HG02623 (cell line): ENCODE measurements around the gene CHL1.
A peak's percentile ranks its signal among the peaks of the same experiment; 100 is the strongest.

ENCODE experiments used
- ATAC-seq: cut with Tn5 transposase; IDR thresholded peaks from one replicate; pipeline ENCODE4 v1.9.1; 2021; ENCODE audit warnings: moderate library complexity; ENCODE audit not compliant: unreplicated experiment

CHL1 gene

DNA sequence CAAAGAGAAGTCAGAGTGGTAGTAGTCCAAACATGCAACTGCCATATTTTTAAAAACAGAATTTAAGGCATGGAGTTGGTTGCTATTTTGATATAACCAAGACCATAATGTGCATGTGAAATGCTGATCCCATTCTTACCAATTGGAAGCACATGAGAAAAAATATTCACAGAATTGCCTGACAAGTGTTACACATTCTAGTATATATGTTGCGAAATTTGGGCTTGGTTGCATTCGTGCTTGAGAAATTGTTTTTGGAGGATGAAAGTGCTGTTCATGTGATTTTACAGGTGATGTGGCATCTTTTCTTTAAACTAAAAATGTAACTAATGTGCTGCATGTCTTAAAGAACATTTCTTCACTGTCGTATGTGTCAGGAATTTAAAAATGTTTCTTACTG lies 199.7 kb downstream of the CHL1 start:
- no peak for ATAC-seq

DNA sequence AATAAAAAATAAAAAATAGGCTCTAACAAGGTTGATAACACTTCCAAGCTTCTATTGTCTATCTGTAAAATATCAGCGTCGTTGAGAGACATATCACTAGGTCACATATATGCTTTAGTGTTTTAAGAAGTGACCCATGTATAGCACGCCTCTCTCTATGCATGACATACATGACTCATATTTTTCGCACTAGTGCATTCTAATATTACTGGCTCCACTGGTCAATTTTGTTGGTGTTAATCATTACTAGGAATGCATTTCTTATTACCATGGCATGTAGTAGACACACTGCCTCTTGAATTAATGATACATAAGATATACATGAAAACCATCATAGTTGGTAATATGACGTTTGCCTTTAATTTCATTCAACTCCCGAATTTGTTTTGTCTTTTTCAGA lies 203.1 kb downstream of the CHL1 start:
- ATAC-seq = no peak

DNA sequence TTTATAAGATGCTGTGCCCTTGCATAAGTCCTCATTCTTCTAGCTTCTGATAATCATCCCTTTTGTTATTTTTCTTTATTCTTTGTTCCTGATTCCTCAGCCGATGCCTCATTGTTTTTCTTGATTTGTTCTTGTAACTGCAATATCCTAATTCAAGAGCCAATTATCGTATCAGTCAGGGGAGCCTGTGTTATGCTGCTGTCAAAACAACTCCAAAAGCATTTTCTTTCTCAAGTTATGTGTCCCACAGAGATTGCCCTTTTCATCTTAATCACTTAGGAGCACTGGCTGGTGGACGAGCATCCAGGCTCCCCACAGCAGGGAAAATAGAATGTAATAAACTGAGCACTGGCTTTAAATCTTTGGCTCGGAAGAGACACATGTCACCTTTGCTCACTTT lies 207.3 kb downstream of the CHL1 start:
- ATAC-seq = no peak

DNA sequence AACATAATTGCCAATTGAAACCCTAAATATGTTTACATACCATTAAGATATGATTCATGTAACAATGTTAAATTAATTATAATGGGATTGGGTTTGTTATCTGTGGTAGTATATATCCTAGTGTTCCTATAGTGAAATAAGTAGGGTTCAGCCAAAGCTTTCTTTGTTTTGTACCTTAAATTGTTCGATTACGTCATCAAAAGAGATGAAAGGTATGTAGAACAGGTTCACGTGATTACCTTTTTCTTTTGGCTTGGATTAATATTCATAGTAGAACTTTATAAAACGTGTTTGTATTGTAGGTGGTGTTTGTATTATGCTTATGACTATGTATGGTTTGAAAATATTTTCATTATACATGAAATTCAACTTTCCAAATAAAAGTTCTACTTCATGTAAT lies 212.4 kb downstream of the CHL1 start:
- ATAC-seq = no peak

DNA sequence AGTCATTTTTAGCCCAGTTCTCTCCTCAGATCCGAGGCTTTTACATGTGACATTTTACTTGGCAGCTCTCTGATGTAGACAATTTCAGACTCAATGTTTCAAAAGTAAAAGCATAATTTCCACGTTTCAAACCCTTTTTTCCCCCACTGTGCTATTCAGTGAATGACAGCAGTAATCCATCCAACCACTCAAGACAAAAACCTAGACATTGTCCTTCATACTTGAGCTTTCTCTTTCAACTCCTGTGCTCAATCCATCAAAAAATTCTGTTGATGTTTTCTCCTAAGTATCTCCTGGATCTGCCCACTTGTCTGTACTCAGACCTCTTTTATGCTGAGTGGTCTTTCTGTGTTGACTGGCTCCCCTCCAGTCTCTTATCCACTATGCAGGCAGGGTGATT lies 214.7 kb downstream of the CHL1 start:
- no peak for ATAC-seq

DNA sequence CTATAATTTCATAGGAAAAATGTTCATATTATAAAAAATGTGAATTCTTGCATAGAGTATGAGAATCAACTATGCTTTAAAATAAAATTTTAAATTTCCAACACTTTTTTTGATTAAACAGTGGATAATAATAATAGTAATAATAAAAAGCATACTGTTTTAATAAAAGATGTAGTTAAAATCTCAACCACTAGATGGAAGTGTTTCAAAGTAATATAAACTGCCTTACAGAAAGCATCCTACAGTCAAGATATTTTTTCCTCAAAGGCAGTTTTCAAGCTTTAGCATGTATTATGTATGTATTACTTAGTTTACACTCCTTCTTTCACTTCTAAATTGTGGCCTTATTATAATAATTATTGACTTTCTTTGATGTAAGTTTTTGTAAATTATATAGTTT lies 217.5 kb downstream of the CHL1 start:
- ATAC-seq = no peak

DNA sequence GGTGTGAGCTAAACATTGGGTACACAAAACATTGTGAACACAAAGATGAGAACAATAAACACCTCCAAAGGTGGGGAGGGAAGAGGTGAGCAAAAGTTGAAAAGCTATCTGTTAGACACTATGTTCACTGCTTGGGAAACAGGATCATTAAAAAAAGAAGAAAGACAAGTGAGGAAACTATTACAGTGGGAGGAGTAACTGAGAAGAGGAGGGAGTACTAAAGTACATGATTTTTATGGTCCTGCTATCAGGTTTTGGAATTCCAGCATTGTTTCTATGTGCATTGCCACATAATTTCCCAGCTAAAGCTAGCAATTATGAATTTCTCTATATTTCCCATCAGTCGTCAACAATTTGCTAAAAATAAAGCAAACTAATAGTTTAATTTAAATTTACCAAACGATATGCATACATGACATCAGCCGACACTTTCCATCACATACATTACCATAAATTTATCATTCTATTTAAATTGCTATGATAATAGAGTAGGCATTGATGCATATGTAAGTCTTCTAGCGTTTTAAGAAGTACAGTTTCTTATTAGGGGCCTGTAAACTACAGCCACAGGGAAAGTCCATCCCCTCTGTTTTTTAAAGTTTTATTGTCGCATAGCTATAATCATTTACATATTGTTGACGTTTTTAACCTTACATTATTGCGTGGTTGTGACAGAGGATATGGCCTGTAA lies 221.8 kb downstream of the CHL1 start:
- no peak for ATAC-seq

DNA sequence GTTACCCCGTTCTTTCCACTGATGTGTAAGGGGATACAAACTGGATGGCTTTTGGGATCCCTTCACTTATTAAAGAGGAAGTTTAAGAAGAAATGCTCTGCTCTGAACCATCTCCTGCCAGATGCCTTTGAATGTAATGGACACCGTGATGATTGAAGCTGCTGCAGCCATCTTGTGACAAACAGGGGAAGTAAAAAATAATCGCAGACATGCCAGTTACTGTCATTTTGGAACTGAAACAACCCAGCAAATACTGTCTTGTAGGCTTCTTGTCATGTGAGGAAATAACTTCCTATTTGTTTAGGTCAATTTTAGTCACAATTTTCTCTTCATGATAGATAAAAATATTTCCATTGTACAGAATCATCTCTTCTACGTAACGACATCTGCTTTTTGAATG lies 224.0 kb downstream of the CHL1 start:
- peak; percentile 61 for ATAC-seq

DNA sequence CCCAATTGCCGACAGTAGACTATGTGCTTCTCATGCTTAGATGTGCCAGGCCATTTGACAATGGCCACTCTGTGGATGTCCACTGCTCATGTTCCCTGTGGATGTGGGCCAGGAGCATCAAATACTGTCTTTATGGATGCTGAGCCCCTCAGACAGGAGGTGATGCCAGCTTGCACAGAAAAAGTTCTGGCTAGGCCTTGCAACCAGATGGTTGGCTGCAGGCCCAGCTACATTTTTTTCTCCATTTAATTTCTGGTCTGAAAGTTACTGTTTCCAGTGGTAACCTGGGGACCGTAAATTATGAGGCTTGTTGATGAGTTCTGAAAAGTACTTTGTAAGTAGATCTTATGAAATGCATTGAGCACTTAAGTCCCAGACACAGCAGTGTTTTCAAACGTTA lies 228.5 kb downstream of the CHL1 start:
- ATAC-seq = no peak

DNA sequence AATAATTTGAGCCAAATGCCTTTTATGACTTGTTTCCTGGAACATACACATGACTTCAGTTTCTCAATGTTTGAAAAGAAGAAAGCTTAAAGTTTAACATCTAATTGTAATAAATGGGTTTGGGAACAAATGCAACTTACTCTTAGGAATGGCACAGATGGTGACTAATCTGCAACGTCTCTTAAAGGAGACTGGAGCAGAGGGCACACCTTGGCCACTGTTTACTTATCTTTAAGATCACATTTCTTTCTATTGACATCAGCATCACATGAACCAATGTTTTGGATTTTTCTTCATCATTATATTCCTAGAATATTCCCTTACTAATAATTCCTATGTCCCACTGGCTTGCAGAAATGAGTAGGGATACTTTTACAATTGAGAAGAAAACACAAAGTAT lies 229.5 kb downstream of the CHL1 start:
- no peak for ATAC-seq

DNA sequence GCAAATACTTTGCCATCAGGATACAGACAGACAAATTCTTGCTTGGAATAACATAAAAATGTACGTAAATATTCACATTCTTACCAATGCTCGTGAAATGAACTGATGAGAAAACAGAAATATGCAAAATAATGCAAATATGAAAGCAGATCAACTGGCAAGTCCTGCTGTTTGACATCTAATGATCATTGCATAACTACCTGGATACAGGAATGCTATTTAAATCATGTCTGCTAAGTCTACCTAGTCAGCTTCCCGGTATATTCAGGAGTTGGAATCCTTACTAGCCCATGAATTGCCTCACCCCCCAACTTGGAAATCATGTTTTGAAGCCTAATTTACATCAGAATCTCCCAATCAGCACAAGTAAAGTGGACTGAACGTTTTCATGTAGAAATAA lies 230.6 kb downstream of the CHL1 start:
- no peak for ATAC-seq

DNA sequence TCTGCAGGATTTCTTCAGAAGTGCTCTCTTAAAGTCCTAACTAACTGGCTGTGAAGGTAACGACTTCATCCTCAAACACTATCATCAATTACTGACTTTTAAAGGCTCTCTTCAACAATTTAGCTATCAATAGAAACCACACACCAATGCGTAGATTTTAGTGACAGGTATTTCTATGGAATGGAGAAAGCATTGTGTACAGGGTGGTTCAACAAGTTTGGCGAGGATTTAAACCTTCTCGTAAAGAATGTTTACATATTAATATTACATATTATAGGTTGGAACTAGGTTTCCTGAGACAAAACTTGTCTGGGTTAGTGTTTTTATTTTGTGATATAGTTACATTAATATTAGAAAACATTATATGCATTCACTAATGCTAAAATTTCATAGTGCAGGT lies 233.6 kb downstream of the CHL1 start:
- ATAC-seq = no peak

DNA sequence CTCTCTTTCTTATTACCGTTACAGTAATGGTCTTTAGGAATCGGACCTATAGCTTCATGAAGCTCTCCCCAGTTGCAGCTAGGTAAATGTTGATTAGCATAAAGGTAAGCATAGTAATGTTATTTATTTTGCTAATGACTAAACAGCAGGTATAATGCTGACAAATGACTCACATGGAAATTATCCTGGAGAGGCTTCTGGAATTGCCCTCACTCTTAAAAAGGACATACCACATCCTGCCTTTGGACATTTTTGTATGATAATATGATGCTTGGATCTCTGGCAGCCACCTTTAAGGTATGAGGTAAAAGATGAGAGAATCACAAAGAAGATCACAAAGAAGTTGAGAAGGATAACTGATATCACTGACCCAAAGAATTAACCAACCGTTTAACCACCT lies 238.6 kb downstream of the CHL1 start:
- ATAC-seq = no peak

DNA sequence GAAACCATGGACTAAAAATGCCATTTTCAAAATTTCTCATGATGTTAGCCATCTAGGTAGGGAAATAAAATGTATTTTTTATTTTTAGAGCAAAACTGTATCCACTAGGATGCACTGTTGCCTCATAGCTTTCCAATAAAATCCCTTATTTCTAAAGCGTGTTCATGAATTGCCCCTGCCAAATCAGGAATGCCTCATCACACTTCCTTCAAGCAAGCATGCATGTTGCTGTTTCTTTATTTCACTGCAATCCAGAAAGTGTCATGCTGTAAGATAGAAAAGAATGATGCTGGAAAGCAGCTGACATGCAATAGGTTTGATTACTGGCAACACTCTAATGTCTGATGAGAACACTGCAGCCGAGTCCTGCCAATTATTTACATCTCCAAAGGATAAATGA lies 239.5 kb downstream of the CHL1 start:
- ATAC-seq = no peak

DNA sequence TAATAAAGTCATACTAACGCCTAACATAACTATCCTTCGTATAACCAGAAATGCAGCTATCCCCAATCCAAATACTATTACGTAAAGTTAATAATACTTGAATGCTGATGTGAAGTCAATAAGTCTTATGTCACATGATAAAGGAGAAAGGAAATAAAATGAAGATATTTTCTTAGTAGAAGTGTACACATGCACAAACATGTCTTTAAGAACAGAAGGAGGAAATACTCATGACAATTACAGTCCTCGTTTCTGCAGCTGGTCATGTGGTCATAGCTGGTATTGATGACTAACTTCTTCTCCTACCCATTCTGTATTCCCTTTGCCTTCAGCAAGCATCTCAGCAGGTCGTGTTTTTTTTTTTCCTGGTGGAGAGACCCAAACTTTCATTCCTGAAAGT lies 244.3 kb downstream of the CHL1 start:
- ATAC-seq = no peak

DNA sequence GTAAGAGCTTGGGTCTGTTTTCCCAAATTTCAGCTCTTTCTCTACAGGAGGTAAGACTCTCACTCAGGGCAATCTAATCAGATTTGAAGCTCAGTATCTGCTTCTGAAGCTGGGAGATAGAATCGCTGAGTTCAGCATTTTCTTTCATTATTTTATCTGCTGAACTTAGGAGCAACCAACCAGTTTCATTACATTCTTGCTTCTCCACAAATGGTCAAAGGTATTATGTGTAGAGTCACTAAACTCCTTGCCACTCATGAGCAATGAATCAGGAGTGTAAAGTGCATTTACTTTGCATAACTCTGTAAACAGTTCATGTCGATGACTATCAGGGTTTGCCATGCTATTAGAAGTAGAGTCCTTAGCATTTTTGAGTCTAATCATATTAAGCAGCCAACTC lies 249.4 kb downstream of the CHL1 start:
- no peak for ATAC-seq

DNA sequence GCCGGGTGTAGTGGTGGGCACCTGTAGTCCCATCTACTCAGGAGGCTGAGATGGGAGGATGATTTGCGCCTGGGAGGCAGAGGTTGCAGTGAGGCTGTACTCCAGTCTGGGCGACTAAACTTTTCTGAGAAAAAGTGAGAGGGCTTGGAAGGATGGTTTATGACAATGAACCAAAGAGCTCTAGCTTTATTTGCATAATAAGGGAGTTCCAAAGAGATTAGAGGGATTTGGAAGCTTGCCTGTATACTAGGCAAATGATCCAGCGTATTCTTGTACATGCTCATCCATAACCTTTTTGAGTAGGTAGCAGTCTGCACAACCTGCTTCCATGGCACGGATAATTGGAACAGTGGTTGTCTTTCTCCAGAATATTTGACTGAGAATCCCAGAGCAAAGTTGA lies 251.1 kb downstream of the CHL1 start:
- no peak for ATAC-seq

DNA sequence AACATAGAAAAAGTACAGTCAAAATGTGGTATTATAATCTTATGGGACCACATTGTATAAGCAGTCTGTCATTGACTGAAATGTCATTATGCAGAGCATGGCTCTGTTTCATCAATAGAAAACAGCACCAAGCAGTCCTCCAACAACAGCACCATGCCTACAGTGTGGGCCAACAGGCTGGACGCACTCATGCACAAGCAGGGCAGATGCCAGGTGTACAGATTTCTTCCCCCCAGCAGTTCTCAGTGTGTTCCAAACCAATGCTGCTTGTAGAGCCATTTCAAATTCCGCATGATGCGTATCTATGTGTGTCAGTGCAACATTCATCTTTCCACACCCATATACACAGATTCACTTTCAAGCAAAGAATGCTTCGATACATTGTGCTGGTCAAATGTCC lies 253.1 kb downstream of the CHL1 start:
- ATAC-seq = no peak

DNA sequence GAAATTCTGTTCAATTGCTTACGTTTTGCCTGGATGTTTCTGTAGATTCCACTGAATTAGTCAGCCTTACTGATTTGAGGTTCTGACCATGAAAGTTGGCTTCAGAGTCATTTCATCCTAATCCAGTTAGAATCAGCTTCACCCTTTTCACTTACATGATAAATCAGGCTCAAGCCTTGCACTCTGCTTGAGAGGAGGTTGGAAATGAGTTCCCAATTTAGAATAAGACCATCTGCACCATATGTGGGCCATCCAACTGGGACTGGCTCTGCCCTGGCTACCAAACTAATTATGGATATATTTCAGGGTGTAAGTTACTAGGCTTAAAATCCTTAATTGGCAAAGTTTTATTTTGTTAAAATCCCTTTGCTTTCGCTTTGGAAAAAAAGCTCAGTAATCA lies 255.7 kb downstream of the CHL1 start:
- no peak for ATAC-seq

DNA sequence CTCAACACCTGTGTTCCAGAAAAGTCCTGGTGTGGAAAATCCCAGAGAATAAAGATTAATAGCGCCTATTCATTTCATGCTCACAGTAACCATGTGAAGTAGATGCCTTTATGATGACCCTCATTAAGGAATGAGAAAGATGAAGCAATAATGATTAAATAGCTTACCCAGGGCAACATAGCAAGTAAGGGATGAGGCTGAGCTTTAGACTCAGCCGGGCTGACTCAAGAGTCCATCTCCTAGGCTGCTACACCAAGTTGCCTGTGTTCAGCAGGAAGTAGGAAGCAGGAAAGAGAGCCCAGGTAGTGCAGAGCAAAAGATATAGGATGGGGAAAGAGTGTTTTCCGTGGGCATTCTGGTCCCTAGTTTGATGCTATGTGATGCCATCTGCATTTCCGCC lies 256.5 kb downstream of the CHL1 start:
- ATAC-seq = no peak

DNA sequence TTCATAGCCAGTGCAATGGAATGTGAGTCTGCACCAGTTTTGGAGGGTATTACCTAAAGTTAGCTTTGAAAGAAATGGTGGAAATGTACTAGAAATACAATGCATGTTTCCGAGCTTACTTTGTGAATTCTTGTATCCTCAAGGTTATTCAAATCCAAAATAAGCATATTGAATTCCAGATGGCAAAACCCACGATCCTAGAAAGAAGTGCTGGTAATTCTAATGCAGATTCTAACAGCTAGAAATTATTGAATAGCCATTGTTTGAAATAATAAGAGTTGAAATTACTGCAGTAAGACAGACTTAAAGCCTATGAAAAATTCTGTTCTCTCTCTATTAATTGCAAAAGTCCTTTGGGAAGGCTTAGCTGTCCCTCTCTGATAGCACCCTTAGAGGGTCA lies 258.4 kb downstream of the CHL1 start:
- ATAC-seq = no peak

DNA sequence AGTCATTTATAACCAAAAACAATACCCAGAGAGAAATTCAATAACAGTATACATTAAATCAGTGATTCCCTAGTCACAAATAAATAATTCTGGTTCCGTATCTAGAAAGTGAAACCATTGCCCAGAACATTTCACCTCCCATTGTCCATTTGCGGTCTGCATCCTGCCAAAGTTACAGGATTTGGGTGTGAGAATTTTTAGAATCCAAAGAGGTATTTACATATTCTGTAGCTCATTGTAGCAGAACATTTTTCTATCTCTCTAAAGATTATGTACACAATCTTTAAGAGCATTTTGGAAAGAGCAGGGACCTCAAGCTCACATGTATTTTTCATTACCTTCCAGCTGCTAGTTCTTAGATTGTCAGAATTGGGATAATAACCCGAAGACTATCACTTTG lies 261.6 kb downstream of the CHL1 start:
- ATAC-seq = no peak

DNA sequence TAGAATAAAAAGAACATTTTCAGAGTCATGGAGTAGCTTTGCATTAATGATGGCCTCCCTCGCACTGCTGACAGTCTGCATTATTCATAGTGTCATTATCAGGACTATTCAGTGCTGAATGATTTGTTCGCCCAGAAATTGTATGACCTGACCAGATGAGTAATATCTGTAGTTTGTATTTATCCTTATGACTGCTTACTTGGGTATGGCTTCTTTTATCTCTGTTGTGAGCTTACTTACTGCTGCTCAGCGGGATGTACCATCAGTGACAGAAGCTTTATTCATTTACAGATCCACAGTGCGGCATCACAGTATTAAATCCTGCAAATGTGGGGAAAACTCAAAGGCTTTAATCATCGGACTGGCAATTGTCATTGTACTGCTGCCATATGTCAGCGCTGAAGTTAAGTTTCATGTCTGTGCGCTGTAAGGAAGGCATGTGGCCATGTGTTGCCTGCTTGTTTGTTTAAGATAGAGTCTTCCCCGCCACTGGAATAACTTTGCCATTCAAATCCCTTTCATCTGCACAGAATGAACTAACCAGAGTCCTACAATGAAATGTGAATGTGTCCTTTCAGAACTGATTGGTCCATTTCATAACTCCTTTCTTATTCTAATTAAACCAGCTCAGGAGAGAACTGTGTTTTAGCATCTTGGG lies 262.2 kb downstream of the CHL1 start:
- no peak for ATAC-seq
